Measurements from ENCODE around the gene WNT1. TPM values are rescaled to one million over a fixed set of nuclear protein-coding genes. Genes with fewer than 3 reads are reported as not detected.

Gene WNT1
- total and polyA plus RNA-seq, 9 of the 15 experiments (the other 6 are each of a cell fraction or from before 2014, with no cell fraction given), result not detected

GRCh38 chr12:48957141-48958048 is 20.7 kb upstream of the WNT1 start, which contains the start of gene ARF3 (continued):
- peak in 1 of 3 experiments; percentile 68; a peak in 1 of 6 replicates for TF ChIP-seq ZBTB11 (CRISPR knock-in tag; IDR thresholded peaks at IDR 0.05)
- peak; percentile 48 for TF ChIP-seq PKNOX1 (IDR thresholded peaks at IDR 0.05)
- TF ChIP-seq SP1 (CRISPR knock-in tag; IDR thresholded peaks at IDR 0.05), result no peak; the same call in 1 of the 2 replicates
- peak; percentile 62 for TF ChIP-seq HDAC2 (IDR thresholded peaks at IDR 0.05)
- no peak for TF ChIP-seq ZNF780A (CRISPR knock-in tag; IDR thresholded peaks at IDR 0.05)
- no peak for TF ChIP-seq STAT5B (CRISPR knock-in tag; IDR thresholded peaks at IDR 0.05)
- peak; percentile 24; the same call in 1 of the 2 replicates for TF ChIP-seq SPI1 (IDR thresholded peaks at IDR 0.05; ENCODE audit: borderline replicate concordance, low read depth, low read length)
- peak; percentile 98 for TF ChIP-seq EGR1 (conservative IDR thresholded peaks at IDR 0.05)
- TF ChIP-seq NFATC3 (IDR thresholded peaks at IDR 0.05), result no peak
- TF ChIP-seq BMI1 (IDR thresholded peaks at IDR 0.05; ENCODE audit: low read length), result peak; percentile 60; the same call in 1 of the 2 replicates
- TF ChIP-seq GABPA (tag; conservative IDR thresholded peaks at IDR 0.05; ENCODE audit: low read depth), result peak; percentile 80
- no peak for TF ChIP-seq ZNF395 (CRISPR knock-in tag; IDR thresholded peaks at IDR 0.05)
- no peak for TF ChIP-seq MLLT1 (IDR thresholded peaks at IDR 0.05)
- 0 out of 2 replicates have a peak, but pooled peaks have one; percentile 6 for TF ChIP-seq ATF7 (IDR thresholded peaks at IDR 0.05)
- no peak for TF ChIP-seq USF2 (CRISPR knock-in tag; IDR thresholded peaks at IDR 0.05)
- peak; percentile 65 for TF ChIP-seq NFIC (IDR thresholded peaks at IDR 0.05)

All from K562 (cell line).